Measurements from ENCODE around the gene EGLN2.
"Not testable (repeated sequence)": the region's sequence is repeated elsewhere in the genome, so short reads cannot be mapped to it uniquely, and the experiment has no call there.

GRCh38 chr19:40833728-40834533 lies 34.9 kb downstream of the EGLN2 start:
- not testable (repeated sequence) for TF ChIP-seq CTCF, EZH2, EZH2phosphoT487 (IDR thresholded peaks at IDR 0.05)

Measured in neural progenitor cell (in vitro differentiated cells).